Measurements from ENCODE around the gene EVI5L. TPM values are rescaled to one million over a fixed set of nuclear protein-coding genes. Genes with fewer than 3 reads are reported as not detected.

The EVI5L gene
- total RNA-seq, 4 donors from 2014 or later = 7.7 to 22.3 (median 14.9) TPM

GRCh38 chr19:7841751-7842660, 12.0 kb downstream of the EVI5L start:
- DNase-seq = no peak

GRCh38 chr19:7842661-7843294, 12.8 kb downstream of the EVI5L start:
- H3K4me1 ChIP-seq = no peaks in the 10 kb centered on the region
- no peak overlapping the region for H3K27ac ChIP-seq
- no peak for DNase-seq
- no peak overlapping the region for H3K4me3 ChIP-seq
- TF ChIP-seq, protein P1, sequence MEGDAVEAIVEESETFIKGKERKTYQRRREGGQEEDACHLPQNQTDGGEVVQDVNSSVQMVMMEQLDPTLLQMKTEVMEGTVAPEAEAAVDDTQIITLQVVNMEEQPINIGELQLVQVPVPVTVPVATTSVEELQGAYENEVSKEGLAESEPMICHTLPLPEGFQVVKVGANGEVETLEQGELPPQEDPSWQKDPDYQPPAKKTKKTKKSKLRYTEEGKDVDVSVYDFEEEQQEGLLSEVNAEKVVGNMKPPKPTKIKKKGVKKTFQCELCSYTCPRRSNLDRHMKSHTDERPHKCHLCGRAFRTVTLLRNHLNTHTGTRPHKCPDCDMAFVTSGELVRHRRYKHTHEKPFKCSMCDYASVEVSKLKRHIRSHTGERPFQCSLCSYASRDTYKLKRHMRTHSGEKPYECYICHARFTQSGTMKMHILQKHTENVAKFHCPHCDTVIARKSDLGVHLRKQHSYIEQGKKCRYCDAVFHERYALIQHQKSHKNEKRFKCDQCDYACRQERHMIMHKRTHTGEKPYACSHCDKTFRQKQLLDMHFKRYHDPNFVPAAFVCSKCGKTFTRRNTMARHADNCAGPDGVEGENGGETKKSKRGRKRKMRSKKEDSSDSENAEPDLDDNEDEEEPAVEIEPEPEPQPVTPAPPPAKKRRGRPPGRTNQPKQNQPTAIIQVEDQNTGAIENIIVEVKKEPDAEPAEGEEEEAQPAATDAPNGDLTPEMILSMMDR (IDR thresholded peaks at IDR 0.05) = no peak
- TF ChIP-seq POLR2A (IDR thresholded peaks at IDR 0.05) = no peak
- H3K9me3 ChIP-seq = no peaks in the 10 kb centered on the region
- H3K27me3 ChIP-seq = no peaks in the 10 kb centered on the region
- no peaks in the 10 kb centered on the region for H3K36me3 ChIP-seq

More at GRCh38 chr19:7841751-7842660, 12.0 kb downstream of the EVI5L start:
- H3K9me3 ChIP-seq = no peaks in the 10 kb centered on the region
- no peaks in the 10 kb centered on the region for H3K36me3 ChIP-seq
- no peak overlapping the region for H3K27ac ChIP-seq
- no peak overlapping the region for H3K4me3 ChIP-seq
- TF ChIP-seq POLR2A (IDR thresholded peaks at IDR 0.05) = no peak
- TF ChIP-seq, protein P1 (IDR thresholded peaks at IDR 0.05) = no peak
- no peaks in the 10 kb centered on the region for H3K4me1 ChIP-seq
- H3K27me3 ChIP-seq = no peaks in the 10 kb centered on the region

DNA sequence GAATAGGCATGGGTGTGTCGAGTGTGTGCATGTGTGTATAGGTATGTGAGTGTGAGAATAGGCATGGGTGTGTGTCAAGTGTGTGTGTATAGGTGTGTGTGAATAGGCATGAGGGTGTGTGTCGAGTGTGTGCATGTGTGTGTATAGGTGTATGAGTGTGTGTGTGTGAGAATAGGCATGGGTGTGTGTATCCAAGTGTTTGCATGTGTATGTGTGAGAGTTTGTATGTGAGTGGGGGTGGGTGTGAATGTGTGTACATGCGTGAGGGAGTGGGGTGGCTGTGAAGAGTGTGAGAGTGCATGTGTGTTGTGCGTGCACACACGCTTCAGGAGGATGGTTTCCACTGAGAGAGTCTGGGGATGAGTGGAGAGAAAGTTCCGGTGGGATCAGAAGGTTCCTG, 13.5 kb downstream of the EVI5L start:
- Histone ChIP-seq H3K4me3 (no peak overlapping the region), H3K4me1 (no peaks in the 10 kb centered on the region), H3K9me3 (no peaks in the 10 kb centered on the region), H3K36me3 (no peaks in the 10 kb centered on the region), H3K27ac (no peak overlapping the region), H3K27me3 (no peaks in the 10 kb centered on the region)
- DNase-seq = no peak
- no peak for TF ChIP-seq POLR2A (IDR thresholded peaks at IDR 0.05)
- TF ChIP-seq, protein P1 (IDR thresholded peaks at IDR 0.05) = no peak

DNA sequence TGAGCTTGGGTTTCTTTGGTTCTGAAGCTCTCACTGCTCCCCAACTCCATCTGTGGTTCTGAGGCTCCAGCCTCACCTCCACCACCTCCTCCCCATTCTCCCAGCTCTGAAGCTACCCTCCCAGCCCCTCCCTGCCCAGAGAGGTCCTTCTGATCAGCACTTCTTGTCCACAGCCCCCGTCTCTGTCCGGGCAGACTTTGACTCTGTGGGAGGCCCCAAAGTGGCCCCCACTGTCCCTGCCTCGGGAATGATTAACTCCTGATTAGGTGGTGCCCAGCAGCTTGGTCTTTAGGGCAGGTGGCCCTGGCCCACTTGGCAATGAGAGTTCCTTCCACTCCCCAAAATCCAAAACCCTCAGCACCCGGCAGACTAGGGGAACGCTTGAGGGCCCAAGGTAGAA, 14.4 kb downstream of the EVI5L start:
- TF ChIP-seq POLR2A (IDR thresholded peaks at IDR 0.05) = no peak
- TF ChIP-seq, protein P1 (IDR thresholded peaks at IDR 0.05) = no peak
- DNase-seq = no peak
- H3K4me3 ChIP-seq = no peak overlapping the region

DNA sequence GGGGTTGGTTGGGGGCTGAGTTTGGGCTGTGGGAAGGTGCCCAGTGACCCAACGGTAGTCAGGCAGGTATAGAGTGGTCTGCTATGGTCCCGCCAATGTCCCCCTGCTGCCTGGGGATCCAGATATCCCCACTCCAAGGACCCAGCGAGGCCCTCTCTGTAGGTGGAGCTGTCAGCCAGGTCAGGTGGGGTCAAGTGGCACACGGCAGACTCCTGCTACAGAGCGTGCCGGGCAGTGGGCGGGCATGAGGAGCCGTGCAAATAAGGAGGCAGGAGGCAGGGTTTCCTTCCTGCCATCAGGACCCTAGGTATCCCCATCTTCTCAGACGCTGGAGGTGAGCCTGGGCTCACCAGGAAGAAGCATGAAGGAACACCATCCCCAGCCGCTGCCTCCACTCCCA, 14.9 kb downstream of the EVI5L start:
- no peak overlapping the region for H3K27ac ChIP-seq
- H3K4me3 ChIP-seq = no peak overlapping the region
- DNase-seq = no peak
- no peaks in the 10 kb centered on the region for H3K4me1 ChIP-seq
- H3K36me3 ChIP-seq = no peaks in the 10 kb centered on the region
- no peaks in the 10 kb centered on the region for H3K27me3 ChIP-seq
- H3K9me3 ChIP-seq = no peaks in the 10 kb centered on the region
- TF ChIP-seq POLR2A (IDR thresholded peaks at IDR 0.05) = no peak
- TF ChIP-seq, protein P1 (IDR thresholded peaks at IDR 0.05) = no peak

More for the DNA sequence above, 14.4 kb downstream of the EVI5L start:
- Histone ChIP-seq H3K36me3 (no peaks in the 10 kb centered on the region), H3K4me1 (no peaks in the 10 kb centered on the region), H3K27ac (no peak overlapping the region), H3K27me3 (no peaks in the 10 kb centered on the region), H3K9me3 (no peaks in the 10 kb centered on the region)
